ENCODE results near the gene PLA2G6.
A peak's percentile ranks its signal among the peaks of the same experiment; 100 is the strongest.
"Not testable (repeated sequence)": the region's sequence is repeated elsewhere in the genome, so short reads cannot be mapped to it uniquely, and the experiment has no call there.

PLA2G6 gene

DNA sequence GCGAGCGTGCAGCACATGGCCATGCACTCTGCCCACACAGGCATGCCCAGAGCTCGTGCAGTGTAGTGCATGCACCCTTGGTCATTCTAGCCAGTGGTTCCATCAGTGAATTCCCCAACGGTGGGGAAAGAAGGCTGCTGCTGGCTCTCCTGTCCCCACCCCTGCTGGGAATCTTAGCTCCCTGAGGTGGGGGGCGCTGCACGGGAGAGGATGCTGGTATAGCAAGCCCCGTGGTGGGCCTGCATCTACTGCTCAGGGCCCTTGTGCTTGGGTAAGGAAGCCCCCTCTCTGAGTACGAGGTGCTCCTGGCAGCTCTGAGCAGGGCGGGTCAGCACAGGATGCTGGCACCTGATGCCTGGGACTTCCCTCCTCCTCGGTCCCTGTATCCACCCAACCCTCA, 52.6 kb downstream of the PLA2G6 start:
- no peak for DNase-seq

DNA sequence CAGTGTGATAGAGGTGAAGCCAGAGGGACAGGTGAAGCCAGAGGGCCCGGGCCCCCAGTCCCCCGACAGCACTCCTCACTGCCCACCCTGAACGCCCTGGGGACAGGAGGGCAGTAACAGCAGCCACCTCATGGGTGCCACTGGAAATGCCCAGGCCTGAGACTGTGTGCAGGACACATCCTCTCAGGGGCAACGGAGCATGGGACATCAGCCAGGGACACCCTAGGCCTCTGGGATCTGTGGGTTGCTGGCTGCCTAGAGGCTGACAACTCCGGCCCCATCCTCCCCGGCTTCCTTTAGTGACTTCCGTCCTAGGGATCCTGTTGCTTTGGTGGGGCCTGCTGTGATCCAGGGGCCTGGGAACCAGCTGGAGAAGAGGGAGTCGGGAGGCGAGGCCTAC, 53.8 kb downstream of the PLA2G6 start:
- no peak for DNase-seq

DNA sequence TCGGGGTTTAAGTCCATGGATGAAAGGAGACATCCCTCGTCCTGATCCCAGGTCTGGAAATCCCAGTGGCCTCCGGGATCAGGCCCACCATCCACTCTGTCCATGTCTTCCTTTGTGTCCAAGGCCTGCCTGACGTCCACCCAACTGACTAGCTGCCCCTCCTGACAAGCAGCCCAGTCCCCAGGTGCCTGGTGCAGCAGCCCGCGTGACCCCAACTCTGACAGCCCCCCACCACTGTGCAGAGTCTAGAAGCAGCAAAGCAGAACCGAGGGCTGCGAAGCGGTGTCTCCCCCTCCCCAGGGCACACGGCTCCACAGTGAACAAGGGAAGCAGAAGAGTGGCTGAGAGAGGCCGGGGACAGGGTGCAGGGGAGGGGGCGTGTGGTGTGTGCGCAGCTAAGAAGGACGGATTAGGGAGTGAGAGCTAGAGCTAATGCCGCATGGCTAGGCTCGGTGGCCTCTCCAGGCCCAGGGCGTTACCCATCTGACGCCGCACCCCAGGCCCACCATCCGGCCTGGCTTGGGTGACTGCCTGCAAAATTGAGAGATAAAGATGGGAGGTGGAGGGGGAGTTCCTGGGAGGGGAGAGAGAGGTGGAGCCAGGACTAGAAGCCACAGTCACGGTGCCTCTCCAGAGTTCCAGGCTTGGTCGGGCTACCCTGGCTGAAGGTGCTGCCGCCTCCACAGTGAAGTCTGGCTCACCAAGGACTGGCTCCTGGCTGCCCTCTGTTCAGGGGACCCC, 54.5 kb downstream of the PLA2G6 start:
- DNase-seq, result no peak

DNA sequence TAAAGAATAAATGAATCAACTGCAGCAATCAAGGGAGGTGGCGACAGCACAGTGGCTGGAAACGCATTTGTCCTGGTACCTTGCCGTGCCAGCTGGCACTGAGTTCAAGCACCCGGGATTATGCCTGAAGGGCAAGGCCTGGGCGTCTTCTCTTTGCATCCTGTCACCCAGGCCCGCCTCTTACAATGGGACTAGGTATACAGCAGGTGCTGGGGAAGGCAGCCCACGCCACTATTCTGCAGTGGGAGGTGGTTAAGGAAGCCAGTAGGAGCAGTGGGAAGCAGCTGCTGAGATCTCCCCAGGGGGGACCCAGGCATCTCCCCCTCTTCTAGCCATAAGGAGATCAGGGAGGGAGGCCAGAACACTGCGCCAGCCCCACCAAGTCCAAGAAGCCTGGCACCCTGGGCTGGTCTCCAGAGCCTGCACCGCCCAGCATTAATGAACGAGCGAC, 55.9 kb downstream of the PLA2G6 start:
- no peak for DNase-seq

DNA sequence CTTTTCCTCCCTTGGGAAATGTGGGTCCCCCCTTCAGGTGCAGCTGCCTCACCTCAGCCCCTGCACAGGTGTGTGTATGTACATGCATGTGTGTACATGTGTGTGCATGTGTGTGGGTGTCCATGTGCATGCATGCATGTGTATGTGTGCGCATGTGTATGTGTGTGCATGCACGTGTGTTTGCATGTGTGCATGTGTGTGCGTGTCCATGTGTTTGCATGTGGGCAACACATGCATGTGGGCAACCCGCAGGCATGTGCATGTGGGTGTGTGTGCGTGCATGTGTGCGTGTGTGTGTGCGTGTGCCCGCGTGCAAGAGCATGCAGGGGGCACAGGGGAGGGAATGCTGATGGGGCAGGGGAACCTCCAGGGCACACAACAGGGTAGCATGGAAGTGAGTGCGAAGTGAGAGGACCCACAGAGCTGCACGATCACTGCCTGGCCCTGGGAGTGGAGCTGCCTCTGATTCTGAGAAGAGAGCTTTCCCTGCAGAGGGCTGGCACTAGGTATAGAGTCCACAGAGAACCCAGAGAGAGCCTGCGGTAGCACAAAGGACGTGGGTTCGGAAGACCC, 56.5 kb downstream of the PLA2G6 start:
- DNase-seq, result no peak

DNA sequence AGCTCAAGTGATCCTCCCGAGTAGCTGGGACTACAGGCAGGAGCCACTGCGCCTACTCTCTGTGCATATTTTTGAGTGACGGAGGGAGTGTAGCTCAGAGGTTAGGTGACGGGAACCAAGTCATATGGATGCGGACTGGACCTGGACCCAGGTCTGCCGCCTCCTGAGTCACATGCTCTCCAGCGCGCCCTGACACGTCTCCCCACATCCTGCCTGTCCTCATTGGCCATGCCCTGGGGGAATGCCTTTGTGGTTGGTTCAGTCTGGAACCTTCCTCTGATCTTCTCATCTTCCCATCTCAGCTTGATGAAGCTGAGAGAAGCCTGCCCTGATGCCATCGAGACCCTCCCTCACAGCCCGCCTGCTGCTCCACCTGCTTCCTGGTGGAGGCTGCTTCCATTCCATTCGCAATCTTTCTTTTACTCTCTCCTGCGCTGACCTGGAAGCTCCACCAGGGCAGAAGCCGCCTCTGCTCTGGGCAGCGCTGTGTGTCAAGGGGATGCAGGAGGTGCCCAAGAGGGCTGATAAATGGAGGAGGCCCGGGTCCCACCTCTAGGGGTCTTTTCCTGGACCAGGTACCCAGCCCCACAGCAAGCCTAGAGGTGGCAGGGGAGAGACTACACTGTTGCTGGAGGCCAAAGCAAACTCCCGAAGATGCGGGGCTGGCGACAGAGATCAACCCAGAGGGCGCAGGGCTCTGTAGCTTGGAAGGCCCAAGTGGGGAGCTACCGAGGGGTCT, 57.2 kb downstream of the PLA2G6 start:
- DNase-seq, result no peak

DNA sequence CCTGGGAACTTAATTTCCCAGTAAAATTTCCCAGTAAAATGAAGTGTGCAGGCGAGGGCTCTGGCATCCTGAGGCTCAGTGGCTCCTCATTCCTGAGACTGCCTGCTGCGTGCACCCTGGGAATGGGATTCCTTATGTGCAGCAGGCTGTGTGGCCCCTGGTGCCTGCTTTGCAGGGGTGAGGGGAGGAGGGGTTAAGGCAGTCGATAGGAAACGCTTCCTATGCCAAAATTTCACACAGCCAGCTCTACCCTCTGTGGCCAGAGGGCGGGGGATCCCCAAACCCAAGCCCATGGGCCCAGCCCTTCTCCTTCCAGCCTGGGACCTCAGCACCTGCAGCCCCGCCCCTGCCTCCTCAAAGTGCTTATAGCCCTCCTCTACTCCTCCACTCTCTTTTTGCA, 59.0 kb downstream of the PLA2G6 start:
- DNase-seq, result no peak

DNA sequence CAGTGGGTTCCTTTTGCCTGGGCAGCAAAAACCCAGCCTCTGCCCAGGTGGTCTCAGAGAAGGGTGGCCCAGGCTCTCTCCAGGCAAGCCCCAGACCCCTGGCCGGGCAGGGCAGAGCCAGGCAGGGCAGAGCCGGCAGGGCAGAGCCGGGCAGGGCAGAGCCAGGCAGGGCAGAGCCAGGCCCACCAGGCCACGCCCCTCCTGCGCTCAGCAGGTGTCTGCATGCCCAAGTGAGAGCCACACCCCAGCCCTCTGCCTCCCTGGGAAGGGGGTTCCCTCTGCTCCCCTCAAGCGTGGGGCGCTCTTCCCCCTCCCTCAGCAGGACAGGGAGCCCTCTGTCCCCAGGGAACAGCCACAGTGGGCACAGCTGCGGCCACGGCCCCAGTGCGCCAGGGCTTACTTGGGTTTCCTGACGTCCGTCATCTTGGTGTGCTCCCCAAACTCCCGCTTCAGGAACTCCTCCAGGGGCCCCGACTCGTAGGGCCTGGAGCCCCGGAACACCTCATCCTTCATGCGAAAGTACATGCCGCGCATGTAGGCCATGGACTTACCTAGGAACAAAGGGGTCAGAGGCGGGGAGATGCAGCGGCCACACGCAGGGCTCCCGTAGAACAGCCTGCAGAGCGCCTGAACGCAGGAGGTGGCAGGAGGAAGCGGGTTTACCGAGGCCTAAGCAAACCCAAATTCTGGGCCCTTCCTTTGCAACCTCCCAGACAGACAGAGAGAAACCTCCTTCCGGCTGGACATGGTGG, 61.1 kb downstream of the PLA2G6 start:
- no peak for DNase-seq

DNA sequence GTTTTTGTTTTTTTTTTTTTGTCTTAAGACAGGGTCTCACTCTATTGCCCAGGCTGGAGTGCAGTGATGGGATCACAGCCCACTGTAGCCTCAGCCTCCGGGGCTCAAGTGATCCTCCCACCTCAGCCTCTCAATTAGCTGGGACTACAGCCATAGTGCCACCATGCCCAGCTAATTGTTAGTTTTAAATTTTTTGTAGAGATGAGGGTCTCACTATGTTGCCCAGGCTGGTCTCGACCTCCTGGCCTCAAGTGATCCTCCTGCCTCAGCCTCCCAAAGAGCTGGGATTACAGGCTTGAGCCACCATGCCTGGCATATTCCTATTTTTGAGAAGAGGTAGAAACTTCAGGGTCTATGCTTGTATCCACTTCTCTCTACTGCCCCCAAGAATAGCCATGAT, 62.9 kb downstream of the PLA2G6 start:
- DNase-seq, result not testable (repeated sequence)

DNA sequence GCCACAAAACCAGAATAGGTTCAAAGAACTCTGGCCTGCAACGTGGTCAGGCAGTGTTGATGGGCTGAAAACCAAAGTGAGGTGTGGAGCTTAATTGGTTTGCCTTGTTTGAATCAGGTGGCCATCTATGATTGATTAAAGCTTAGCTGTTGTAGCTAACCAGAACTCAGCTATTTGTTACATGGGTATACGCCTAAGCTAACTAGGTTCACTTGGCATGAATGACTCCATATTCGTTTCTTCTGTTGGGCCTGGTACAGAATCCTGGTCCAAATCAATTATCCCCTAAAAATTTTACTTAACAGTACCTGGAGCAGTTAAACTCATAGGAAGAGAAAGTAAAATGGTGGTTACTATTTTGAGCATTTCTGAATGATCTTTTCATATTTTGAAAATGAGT, 63.4 kb downstream of the PLA2G6 start:
- DNase-seq, result no peak

DNA sequence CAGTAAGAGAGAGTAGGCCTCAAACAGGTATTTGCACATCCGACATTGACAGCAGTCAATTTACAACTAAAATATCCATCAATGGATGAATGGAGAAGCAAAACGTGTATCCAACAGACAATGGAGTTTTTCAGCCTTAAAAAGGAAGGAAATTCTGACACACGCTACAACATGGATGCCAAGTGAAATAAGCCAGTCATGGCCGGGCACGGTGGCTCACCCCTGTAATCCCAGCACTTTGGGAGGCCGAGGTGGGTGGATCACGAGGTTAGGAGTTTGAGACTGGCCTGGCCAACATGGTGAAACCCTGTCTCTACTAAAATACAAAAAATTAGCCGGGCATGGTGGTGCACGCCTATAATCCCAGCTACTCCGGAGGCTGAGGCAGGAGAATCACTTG, 64.1 kb downstream of the PLA2G6 start:
- DNase-seq, result not testable (repeated sequence)

DNA sequence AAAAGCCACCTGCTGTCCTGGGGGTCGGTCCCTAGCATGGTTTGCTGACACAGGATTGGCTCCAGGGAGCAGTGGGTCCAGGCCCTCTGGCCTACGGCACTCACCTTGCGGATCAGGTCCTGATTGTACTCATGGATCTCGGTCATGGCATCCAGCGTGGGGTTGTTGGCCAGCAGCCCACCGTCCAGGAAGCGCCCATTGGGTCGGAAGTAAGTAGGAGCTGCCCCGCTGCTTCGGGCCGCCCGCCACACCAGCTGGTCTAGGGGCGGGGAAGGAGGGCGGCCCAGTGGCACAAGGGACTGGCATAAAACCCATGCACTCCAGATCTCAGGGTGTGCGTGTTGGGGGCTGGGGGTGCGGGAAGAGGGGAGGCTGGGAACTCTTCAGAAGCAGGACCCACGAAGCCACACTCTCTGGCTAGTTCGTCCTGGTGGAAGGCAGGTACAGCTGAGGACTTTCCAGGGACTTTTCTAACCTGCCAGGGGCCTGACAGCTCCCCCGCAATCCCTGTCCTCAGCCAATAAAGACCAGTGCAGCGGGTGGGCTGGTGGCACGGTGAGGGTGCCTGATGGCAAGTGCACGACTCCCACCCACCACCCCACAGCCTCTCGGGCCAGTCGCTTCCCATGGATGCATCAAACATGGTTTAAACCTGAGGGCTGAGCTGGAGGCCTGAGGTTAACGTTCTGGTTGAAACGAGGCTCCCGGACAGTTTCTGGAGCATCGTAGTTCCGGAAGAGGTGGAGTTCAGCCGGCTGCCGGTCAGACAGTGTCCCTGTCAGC, 66.0 kb downstream of the PLA2G6 start:
- DNase-seq, result no peak

DNA sequence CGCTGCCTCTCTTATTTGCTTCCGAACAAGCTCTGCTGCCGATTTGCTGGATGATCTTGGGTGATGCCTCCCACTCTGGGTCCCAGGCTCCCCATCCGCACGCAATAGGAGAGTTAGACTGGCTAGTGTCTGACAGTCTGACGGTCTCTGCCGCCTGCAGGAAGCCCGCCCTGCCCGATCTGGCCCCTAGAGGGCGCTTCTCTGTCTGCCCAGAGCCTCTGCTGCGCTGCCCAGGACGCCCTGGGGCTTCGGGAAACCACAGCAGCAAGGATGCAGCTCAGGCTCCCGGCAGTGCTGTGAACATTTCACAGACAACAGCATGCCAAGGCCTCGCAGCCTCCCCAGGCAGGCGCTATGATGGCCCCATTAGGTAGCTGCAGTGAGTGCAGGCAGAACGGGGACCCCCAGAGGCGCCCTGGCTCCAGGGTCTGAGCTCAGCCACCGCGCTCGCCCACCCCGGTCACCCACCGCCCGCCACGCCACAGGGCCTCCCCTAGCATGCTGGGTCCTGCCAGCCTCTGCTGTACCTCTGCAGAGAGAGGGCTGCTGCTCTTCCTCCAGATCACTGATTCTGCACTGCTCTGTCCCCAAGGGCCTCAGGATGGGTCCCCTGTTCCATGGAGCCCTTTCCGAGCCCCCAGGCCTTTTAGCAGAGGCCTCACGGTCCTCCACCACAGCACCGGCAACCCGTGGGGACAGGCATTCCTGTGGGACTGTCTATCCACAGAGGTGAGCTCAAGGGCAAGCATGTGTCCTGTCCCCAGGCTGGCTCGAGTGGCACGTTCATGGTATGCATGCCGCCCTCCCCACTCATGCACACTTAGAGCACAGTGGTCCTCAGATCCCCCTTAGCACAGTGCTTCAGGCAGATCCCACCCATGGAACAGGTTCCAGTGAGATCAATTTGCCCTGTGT, 66.9 kb downstream of the PLA2G6 start:
- peak in 1 of 2 experiments; percentile 66 for DNase-seq

DNA sequence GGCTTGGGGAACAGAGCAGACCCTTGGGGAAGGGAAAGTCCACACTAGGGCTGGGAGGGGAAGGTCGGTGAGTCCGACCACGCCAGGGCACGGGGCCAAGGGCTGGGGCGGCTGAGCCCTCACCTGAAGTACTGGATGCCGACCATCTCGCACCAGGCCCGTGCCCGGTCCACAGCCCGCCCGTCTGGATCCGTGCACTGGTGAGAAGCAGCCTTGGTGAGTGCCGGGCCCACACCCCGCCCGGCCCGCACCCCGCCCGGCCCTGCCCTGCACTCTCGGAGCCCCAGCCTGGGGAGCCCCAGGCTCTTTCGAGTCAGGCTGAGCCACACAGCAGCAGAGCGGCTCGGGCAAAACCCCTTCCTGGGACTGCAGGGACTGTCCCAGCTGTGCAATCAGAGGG, 69.2 kb downstream of the PLA2G6 start:
- DNase-seq, result no peak

DNA sequence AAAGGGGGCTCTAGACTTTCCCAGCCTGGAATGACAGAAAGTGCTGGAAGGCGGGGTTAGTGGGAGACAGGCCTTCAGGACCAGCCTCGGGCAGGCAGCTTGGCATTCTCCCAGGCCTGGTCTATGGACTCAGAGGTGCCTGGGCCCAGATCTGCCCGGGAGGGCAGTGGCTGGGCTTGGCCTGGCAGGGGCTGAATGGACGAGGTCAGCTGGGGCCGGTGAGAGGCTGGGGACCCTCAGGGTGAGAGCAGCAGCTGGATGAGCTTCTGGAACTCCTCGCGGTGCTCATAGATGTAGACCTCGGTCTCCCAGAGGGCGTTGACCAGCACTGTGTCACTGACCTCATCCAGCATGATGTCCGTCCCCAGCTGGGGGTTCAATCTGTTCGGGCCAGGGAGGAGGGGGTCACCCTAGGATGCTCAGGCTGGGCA, 69.7 kb downstream of the PLA2G6 start:
- no peak for DNase-seq

DNA sequence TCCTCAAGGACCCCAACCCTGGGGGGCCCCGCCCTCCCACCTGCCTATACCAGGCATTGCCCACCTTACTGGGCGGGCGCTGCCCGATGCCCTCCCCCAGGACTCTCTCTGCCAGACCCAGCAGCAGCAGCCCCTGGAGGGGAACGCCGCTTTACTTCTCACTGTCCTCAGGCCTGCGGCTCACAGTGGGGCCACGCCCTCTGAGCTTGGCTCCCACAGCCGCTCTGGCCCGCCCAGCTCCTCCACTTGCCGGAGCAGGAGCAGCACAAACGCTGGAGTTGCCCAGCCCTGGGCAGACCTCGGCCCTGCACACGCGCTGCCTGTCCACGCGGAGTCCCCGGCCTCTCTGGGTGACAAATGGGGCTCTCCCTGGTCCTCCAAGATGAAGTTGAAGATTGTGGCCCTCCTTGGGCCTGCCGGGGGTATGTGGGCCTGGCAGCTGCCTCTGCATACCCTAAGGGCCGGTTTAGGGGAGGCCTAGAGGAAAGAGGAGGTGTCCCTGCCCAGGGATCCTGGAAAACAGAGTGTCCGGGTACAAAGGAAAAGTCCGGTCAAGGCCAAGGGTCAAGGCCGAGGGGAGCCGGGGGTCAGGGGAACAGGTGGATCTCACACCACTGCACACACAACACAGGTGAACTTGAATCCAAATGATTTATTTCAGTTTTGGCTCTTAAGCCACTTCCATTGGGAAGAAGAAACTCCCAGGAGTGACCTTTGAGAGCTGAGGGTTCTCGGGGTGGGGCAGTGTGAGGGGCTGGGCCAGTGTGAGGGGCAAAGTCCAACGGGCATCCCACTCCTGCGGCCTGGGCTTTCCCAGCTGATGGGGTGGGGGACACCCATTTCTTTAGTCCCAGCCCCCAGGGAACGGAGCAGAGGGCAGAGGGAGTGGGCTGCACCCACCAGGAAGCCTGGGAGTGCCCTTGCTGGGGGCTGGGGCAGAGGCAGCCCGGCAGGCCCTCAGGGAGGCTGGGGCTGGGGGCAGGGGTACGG, 70.5 kb downstream of the PLA2G6 start:
- no peak for DNase-seq

DNA sequence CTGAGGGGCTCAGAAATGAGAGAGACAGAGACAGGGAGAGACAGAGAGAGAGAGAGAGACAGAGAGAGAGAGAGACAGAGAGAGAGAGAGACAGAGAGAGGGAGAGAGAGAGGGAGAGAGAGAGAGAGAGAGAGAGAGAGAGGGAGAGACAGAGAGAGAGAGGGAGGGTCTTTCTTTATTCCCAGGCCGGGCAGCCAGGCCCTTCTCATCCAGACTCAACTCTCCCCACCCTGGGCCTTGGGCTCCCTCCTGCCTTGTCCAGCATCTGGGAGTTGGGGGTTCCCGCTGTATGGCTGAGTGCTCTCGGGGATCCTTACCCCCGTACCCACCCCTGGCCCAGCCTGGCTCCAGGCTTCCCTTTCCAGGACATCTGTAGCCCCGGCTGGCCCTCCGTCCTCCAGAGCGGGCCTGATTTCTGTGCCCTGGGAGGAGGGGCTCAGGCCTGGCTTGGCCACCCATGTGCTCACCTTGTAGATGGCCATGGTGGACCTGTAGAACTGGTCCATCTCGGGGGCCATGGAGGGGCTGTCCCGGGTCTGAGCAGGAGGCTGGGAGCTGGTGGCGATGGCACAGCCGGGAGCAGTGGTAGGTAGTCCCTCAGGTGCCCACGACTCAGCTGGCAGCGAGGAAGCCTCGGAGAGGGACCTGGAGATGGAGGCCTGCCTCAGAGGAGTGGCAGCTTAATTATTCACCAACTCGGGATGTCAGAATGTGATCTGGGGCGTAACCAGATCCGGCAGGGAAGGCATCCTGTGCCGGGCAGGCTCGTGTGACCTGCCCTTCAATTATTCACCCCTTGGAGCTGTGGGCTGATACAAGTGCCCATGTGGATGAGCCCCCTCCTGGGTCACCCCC, 71.4 kb downstream of the PLA2G6 start, which contains the start of gene BAIAP2L2:
Gene BAIAP2L2 (minus strand): TSS at position 677 of the 855 bp plus-strand sequence. CDS start 159 bp downstream, at position 518.
- DNase-seq, result no peak

DNA sequence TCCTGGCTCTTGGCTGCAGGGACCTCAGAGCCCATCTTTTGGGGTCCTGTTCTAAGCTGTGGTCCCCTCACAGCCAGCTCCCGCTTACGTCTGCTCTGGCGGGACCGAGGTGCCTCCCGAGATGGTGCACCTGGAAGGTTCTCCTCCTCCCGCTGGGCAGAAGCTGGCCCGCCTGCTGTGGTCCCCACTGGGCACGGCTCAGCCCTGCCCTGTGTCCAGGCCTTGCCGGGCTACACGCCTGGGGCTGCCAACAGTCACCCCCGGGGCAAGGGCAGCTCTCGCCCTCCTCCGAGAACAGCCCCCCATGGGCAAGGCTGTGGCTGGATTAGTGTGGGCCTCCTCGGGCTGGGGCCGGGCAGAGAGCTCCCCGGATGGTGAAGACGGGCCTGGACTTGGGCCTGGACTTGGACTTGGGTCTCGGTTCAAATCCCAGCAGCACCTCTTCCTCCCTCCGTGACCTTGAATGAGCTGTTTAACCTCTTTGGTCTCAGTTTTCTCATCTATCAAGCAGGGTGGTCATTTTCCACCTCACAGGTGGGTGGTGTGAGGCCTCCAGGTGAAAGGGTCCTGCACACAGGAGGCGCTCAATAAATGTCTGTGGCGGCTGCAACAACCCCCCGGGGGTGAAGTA, 72.1 kb downstream of the PLA2G6 start:
- no peak for DNase-seq

Measured in SW 1271 (cell line).